ENCODE results near the gene FAM229A. TPM values are rescaled to one million over a fixed set of nuclear protein-coding genes. Genes with fewer than 3 reads are reported as not detected.

The FAM229A gene
- polyA plus RNA-seq, 4 donors: 4.9 to 69.8 (median 28.0) TPM

- Histone ChIP-seq H3K4me3 (ENCODE audit: low read depth in 1 of 3, low read length in 3 of 3) (no peak overlapping the region), H3K4me1 (ENCODE audit: control insufficient read depth in 3 of 3, insufficient read depth in 2 of 3, low read depth in 1 of 3, low read length in 2 of 3) (peaks cover 0 to 6% (median 3%) of the 10 kb centered on the region in 3 donors), H3K36me3 (ENCODE audit: control insufficient read depth in 3 of 3, insufficient read depth in 2 of 3, low read depth in 1 of 3, low read length in 3 of 3) (peaks cover 6 to 68% (median 15%) of the 10 kb centered on the region in 3 donors), H3K27me3 (ENCODE audit: control insufficient read depth in 3 of 3, insufficient read depth in 3 of 3, low read length in 3 of 3) (no peaks in the 10 kb centered on the region), H3K9me3 (ENCODE audit: control insufficient read depth in 2 of 2, insufficient read depth in 1 of 2, low read depth in 1 of 2, low read length in 1 of 2) (no peaks in the 10 kb centered on the region), H3K27ac (ENCODE audit: low read depth in 1 of 3, low read length in 2 of 3) (no peak overlapping the region)
- 85 to 90% (median 89%) methylated on average over 6 of the region's 6 CpGs for WGBS, 3 donors
- DNase-seq: no peak
- FAIRE-seq: no peak
Observed at GRCh38 chr1:32365445-32365844, 3.2 kb upstream of the FAM229A start.

DNA sequence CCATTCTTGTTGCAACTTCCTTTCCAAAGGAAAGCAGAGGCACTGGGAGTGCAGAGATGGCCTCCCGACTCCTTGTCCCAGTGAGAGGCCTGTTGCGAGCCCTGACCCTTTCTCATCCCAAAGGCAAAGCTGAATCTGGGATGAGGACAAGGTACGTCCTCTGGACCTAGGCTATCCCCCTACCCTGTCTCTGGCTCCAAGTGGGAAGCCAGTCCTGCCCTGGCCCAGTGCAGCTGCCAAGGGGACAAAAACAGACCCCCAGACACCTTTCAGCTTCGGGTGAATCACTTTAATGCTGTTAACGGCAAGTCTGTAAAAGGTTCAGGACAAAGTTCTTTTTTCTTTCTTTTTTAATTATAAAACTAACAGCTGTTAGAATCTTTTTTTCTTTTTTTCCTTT lies 2.6 kb upstream of the FAM229A start:
- DNase-seq (no peak), FAIRE-seq (no peak)
- 74 to 86% (median 79%) methylated on average over 5 of the region's 5 CpGs for WGBS, 3 donors
- Histone ChIP-seq H3K9me3 (ENCODE audit: control insufficient read depth in 2 of 2, insufficient read depth in 1 of 2, low read depth in 1 of 2, low read length in 1 of 2) (no peaks in the 10 kb centered on the region), H3K27me3 (ENCODE audit: control insufficient read depth in 3 of 3, insufficient read depth in 3 of 3, low read length in 3 of 3) (no peaks in the 10 kb centered on the region), H3K36me3 (ENCODE audit: control insufficient read depth in 3 of 3, insufficient read depth in 2 of 3, low read depth in 1 of 3, low read length in 3 of 3) (peaks cover 6 to 63% (median 15%) of the 10 kb centered on the region in 3 donors), H3K4me1 (ENCODE audit: control insufficient read depth in 3 of 3, insufficient read depth in 2 of 3, low read depth in 1 of 3, low read length in 2 of 3) (peaks cover 0 to 6% (median 3%) of the 10 kb centered on the region in 3 donors), H3K27ac (ENCODE audit: low read depth in 1 of 3, low read length in 2 of 3) (no peak overlapping the region), H3K4me3 (ENCODE audit: low read depth in 1 of 3, low read length in 3 of 3) (no peak overlapping the region)

- no peaks in the 10 kb centered on the region for H3K9me3 ChIP-seq (ENCODE audit: control insufficient read depth in 2 of 2, insufficient read depth in 1 of 2, low read depth in 1 of 2, low read length in 1 of 2)
- peaks cover 0 to 6% (median 3%) of the 10 kb centered on the region in 3 donors for H3K4me1 ChIP-seq (ENCODE audit: control insufficient read depth in 3 of 3, insufficient read depth in 2 of 3, low read depth in 1 of 3, low read length in 2 of 3)
- H3K27ac ChIP-seq (ENCODE audit: low read depth in 1 of 3, low read length in 2 of 3): no peak overlapping the region
- DNase-seq: no peak
- H3K36me3 ChIP-seq (ENCODE audit: control insufficient read depth in 3 of 3, insufficient read depth in 2 of 3, low read depth in 1 of 3, low read length in 3 of 3): peaks cover 6 to 53% (median 12%) of the 10 kb centered on the region in 3 donors
- WGBS, 3 donors: 85 to 93% (median 93%) methylated on average over 12 of the region's 12 CpGs
- no peak overlapping the region for H3K4me3 ChIP-seq (ENCODE audit: low read depth in 1 of 3, low read length in 3 of 3)
- FAIRE-seq: no peak
- H3K27me3 ChIP-seq (ENCODE audit: control insufficient read depth in 3 of 3, insufficient read depth in 3 of 3, low read length in 3 of 3): no peaks in the 10 kb centered on the region
Observed at GRCh38 chr1:32363713-32364112, 1.4 kb upstream of the FAM229A start.

DNA sequence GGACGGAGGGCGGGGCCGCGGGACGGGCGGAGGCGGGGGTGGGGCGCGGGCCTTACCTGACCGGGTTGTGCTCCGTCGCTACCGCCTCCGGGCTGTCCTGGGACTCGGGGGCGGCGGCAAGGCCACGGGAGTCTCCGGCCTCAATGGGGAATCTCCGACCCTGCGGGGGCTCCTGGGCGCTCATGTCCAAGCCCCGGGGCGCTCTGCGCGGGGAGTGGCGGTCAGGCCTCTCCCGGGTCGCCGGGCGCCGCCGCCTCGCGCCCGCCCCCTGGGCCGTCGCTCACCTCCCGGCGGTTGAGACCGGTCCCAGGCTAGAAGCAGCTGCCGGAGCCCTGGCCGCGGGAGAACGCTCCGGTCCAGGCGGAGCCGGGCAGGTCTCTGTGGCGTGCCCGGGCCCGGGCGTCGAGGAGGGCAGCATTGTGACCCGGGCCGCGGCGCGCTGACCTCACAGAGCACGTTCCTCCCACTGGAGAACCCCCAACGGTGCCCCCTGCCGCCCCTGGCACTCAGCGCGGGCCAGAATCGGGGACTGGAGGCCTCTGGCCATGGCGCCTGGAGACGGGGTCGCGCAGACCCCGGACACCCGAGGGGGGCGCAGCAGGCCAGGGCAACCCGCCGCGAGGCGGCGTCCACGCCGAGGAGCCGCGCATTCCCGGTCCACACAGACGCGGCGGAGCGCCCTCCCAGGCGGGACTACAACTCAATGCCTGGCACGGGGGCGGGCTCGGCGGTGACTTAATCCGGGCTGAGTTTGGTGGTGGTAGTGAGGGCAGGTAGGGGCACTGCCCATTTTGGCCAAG lies 411 bp downstream of the FAM229A start:
- no peak overlapping the region for H3K27ac ChIP-seq (ENCODE audit: low read depth in 1 of 3, low read length in 2 of 3)
- peaks cover 0 to 16% (median 3%) of the 10 kb centered on the region in 3 donors for H3K4me1 ChIP-seq (ENCODE audit: control insufficient read depth in 3 of 3, insufficient read depth in 2 of 3, low read depth in 1 of 3, low read length in 2 of 3)
- 1 to 7% (median 2%) methylated on average over 57 to 91 of the region's 91 CpGs for WGBS, 3 donors
- peak overlapping the region in 2 of 3 donors; percentile 41 to 42 for H3K4me3 ChIP-seq (ENCODE audit: low read depth in 1 of 3, low read length in 3 of 3)
- FAIRE-seq: no peak
- no peaks in the 10 kb centered on the region for H3K27me3 ChIP-seq (ENCODE audit: control insufficient read depth in 3 of 3, insufficient read depth in 3 of 3, low read length in 3 of 3)
- H3K9me3 ChIP-seq (ENCODE audit: control insufficient read depth in 2 of 2, insufficient read depth in 1 of 2, low read depth in 1 of 2, low read length in 1 of 2): no peaks in the 10 kb centered on the region
- DNase-seq: peak; percentile 24 to 71
- peaks cover 2 to 38% (median 3%) of the 10 kb centered on the region in 3 donors for H3K36me3 ChIP-seq (ENCODE audit: control insufficient read depth in 3 of 3, insufficient read depth in 2 of 3, low read depth in 1 of 3, low read length in 3 of 3)

DNA sequence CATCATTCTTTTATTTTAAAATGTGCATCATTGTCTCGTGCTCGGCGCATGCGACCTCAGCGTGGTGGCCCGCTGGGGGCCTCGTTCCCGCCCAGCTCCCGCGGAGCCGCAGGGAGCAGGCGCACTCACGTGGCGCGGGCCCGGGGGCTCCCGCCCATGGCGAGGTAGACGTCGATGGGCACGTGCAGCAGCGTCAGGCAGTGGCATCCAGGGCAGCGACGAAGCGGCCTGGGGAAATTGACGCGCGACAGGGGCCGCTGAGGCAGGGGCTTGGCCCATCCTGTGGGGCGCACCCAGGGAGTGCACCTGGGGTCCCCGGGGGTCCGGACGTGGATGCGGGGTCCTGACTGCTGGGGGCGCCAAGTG lies 994 bp downstream of the FAM229A start:
- FAIRE-seq (no peak), DNase-seq (no peak)
- 51 to 67% (median 53%) methylated on average over 27 to 35 of the region's 35 CpGs for WGBS, 3 donors
- Histone ChIP-seq H3K36me3 (ENCODE audit: control insufficient read depth in 3 of 3, insufficient read depth in 2 of 3, low read depth in 1 of 3, low read length in 3 of 3) (peaks cover 1 to 33% (median 3%) of the 10 kb centered on the region in 3 donors), H3K27me3 (ENCODE audit: control insufficient read depth in 3 of 3, insufficient read depth in 3 of 3, low read length in 3 of 3) (no peaks in the 10 kb centered on the region), H3K9me3 (ENCODE audit: control insufficient read depth in 2 of 2, insufficient read depth in 1 of 2, low read depth in 1 of 2, low read length in 1 of 2) (no peaks in the 10 kb centered on the region), H3K4me3 (ENCODE audit: low read depth in 1 of 3, low read length in 3 of 3) (peak overlapping the region in 1 of 3 donors; percentile 42), H3K4me1 (ENCODE audit: control insufficient read depth in 3 of 3, insufficient read depth in 2 of 3, low read depth in 1 of 3, low read length in 2 of 3) (peaks cover 0 to 16% (median 3%) of the 10 kb centered on the region in 3 donors), H3K27ac (ENCODE audit: low read depth in 1 of 3, low read length in 2 of 3) (no peak overlapping the region)

GRCh38 chr1:32358435-32358834 lies 3.9 kb downstream of the FAM229A start:
- Histone ChIP-seq H3K4me1 (ENCODE audit: control insufficient read depth in 3 of 3, insufficient read depth in 2 of 3, low read depth in 1 of 3, low read length in 2 of 3) (peaks cover 0 to 18% (median 6%) of the 10 kb centered on the region in 3 donors), H3K27me3 (ENCODE audit: control insufficient read depth in 3 of 3, insufficient read depth in 3 of 3, low read length in 3 of 3) (no peaks in the 10 kb centered on the region), H3K4me3 (ENCODE audit: low read depth in 1 of 3, low read length in 3 of 3) (no peak overlapping the region), H3K9me3 (ENCODE audit: control insufficient read depth in 2 of 2, insufficient read depth in 1 of 2, low read depth in 1 of 2, low read length in 1 of 2) (no peaks in the 10 kb centered on the region), H3K36me3 (ENCODE audit: control insufficient read depth in 3 of 3, insufficient read depth in 2 of 3, low read depth in 1 of 3, low read length in 3 of 3) (peaks cover 0 to 15% (median 0%) of the 10 kb centered on the region in 3 donors), H3K27ac (ENCODE audit: low read depth in 1 of 3, low read length in 2 of 3) (peak overlapping the region in 1 of 3 donors; percentile 50)
- WGBS, 3 donors: 18 to 72% (median 31%) methylated on average over 3 of the region's 3 CpGs
- peak; percentile 35 to 65 for DNase-seq
- FAIRE-seq: no peak

GRCh38 chr1:32357614-32358013 lies 4.7 kb downstream of the FAM229A start:
- Histone ChIP-seq H3K4me3 (ENCODE audit: low read depth in 1 of 3, low read length in 3 of 3) (no peak overlapping the region), H3K4me1 (ENCODE audit: control insufficient read depth in 3 of 3, insufficient read depth in 2 of 3, low read depth in 1 of 3, low read length in 2 of 3) (peaks cover 0 to 26% (median 13%) of the 10 kb centered on the region in 3 donors), H3K27me3 (ENCODE audit: control insufficient read depth in 3 of 3, insufficient read depth in 3 of 3, low read length in 3 of 3) (no peaks in the 10 kb centered on the region), H3K9me3 (ENCODE audit: control insufficient read depth in 2 of 2, insufficient read depth in 1 of 2, low read depth in 1 of 2, low read length in 1 of 2) (no peaks in the 10 kb centered on the region), H3K27ac (ENCODE audit: low read depth in 1 of 3, low read length in 2 of 3) (no peak overlapping the region), H3K36me3 (ENCODE audit: control insufficient read depth in 3 of 3, insufficient read depth in 2 of 3, low read depth in 1 of 3, low read length in 3 of 3) (peaks cover 0 to 14% (median 0%) of the 10 kb centered on the region in 3 donors)
- 58 to 73% (median 70%) methylated on average over 6 of the region's 6 CpGs for WGBS, 3 donors
- FAIRE-seq: no peak
- no peak for DNase-seq

DNA sequence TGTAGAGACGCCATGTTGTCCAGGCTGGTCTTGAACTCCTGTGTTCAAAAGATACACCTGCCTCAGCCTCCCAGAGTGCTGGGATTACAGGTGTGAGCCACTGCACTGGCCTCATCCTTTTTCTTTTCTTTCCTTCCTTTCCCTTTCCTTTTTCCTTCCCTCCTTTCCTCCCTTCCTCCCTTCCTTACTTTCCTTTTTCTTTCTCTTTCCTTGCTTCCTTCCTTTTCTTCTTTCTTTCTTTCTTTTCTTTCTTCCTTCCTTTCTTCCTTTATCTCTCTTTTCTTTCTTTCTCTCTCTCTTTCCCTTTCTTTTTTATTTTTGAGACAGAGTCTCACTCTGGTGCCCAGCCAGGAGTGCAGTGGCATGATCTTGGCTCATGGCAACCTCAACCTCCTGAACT lies 5.8 kb downstream of the FAM229A start:
- no peak overlapping the region for H3K27ac ChIP-seq (ENCODE audit: low read depth in 1 of 3, low read length in 2 of 3)
- DNase-seq (no peak), FAIRE-seq (no peak)
- peaks cover 4 to 29% (median 9%) of the 10 kb centered on the region in 3 donors for H3K4me1 ChIP-seq (ENCODE audit: control insufficient read depth in 3 of 3, insufficient read depth in 2 of 3, low read depth in 1 of 3, low read length in 2 of 3)
- no peaks in the 10 kb centered on the region for H3K9me3 ChIP-seq (ENCODE audit: control insufficient read depth in 2 of 2, insufficient read depth in 1 of 2, low read depth in 1 of 2, low read length in 1 of 2)
- no peak overlapping the region for H3K4me3 ChIP-seq (ENCODE audit: low read depth in 1 of 3, low read length in 3 of 3)
- WGBS, 3 donors: 93 to 100% (median 95%) methylated on average over 1 of the region's 1 CpG
- H3K27me3 ChIP-seq (ENCODE audit: control insufficient read depth in 3 of 3, insufficient read depth in 3 of 3, low read length in 3 of 3): no peaks in the 10 kb centered on the region
- H3K36me3 ChIP-seq (ENCODE audit: control insufficient read depth in 3 of 3, insufficient read depth in 2 of 3, low read depth in 1 of 3, low read length in 3 of 3): peaks cover 0 to 14% (median 0%) of the 10 kb centered on the region in 3 donors
